NCI-H2196 (cell line): Measurements from ENCODE around the gene TMEM207.
"Not testable (repeated sequence)": the region's sequence is repeated elsewhere in the genome, so short reads cannot be mapped to it uniquely, and the experiment has no call there.

ENCODE experiments used
- DNase-seq: peaks from one replicate; lab custom pipeline; 2025; ENCODE audit not compliant: unreplicated experiment; lab: John Stamatoyannopoulos, UW

The TMEM207 gene

GRCh38 chr3:190449801-190450200, at the start of gene TMEM207:
TSS of gene TMEM207 (minus strand) at chr3:190449901. CDS start at chr3:190449809, 92 bp downstream.
- DNase-seq: no peak

- DNase-seq: no peak
Observed at GRCh38 chr3:190499122-190499521, 49.4 kb upstream of the TMEM207 start.

- DNase-seq: no peak
Observed at GRCh38 chr3:190498293-190498692, 48.6 kb upstream of the TMEM207 start.

GRCh38 chr3:190497811-190498210, 48.1 kb upstream of the TMEM207 start:
- DNase-seq: no peak

- no peak for DNase-seq
Observed at GRCh38 chr3:190496859-190497258, 47.2 kb upstream of the TMEM207 start.

- DNase-seq: no peak
Observed at GRCh38 chr3:190495796-190496195, 46.1 kb upstream of the TMEM207 start.

GRCh38 chr3:190495354-190495753, 45.7 kb upstream of the TMEM207 start:
- no peak for DNase-seq

GRCh38 chr3:190494907-190495306, 45.2 kb upstream of the TMEM207 start:
- no peak for DNase-seq

GRCh38 chr3:190492966-190493365, 43.3 kb upstream of the TMEM207 start:
- no peak for DNase-seq

- DNase-seq: no peak
Observed at GRCh38 chr3:190492129-190492528, 42.4 kb upstream of the TMEM207 start.

GRCh38 chr3:190491533-190492054, 41.9 kb upstream of the TMEM207 start:
- DNase-seq: no peak

- no peak for DNase-seq
Observed at GRCh38 chr3:190486908-190487607, 37.4 kb upstream of the TMEM207 start.

GRCh38 chr3:190486533-190486864, 36.8 kb upstream of the TMEM207 start:
- DNase-seq: no peak

GRCh38 chr3:190485830-190486532, 36.3 kb upstream of the TMEM207 start:
- no peak for DNase-seq

GRCh38 chr3:190481779-190482178, 32.1 kb upstream of the TMEM207 start:
- no peak for DNase-seq

- not testable (repeated sequence) for DNase-seq
Observed at GRCh38 chr3:190473261-190473660, 23.6 kb upstream of the TMEM207 start.

GRCh38 chr3:190467922-190468321, 18.2 kb upstream of the TMEM207 start:
- no peak for DNase-seq

- no peak for DNase-seq
Observed at GRCh38 chr3:190458040-190458439, 8.3 kb upstream of the TMEM207 start.

GRCh38 chr3:190456770-190457169, 7.1 kb upstream of the TMEM207 start:
- no peak for DNase-seq

- DNase-seq: no peak
Observed at GRCh38 chr3:190455828-190456227, 6.1 kb upstream of the TMEM207 start.

GRCh38 chr3:190448256-190448655, 1.4 kb downstream of the TMEM207 start:
- no peak for DNase-seq

- DNase-seq: no peak
Observed at GRCh38 chr3:190446573-190447279, 3.0 kb downstream of the TMEM207 start.
